GM12872 (cell line): ENCODE results near the gene MARCKS.

Experiments
- TF ChIP-seq, protein P1 (sequence below): IDR thresholded peaks from 3 replicates; pipeline ENCODE4 v1.5.1; 2011; ENCODE audit warnings: low read depth, mild to moderate bottlenecking, low read length, moderate library complexity; ENCODE audit not compliant: insufficient read depth

The MARCKS gene

DNA sequence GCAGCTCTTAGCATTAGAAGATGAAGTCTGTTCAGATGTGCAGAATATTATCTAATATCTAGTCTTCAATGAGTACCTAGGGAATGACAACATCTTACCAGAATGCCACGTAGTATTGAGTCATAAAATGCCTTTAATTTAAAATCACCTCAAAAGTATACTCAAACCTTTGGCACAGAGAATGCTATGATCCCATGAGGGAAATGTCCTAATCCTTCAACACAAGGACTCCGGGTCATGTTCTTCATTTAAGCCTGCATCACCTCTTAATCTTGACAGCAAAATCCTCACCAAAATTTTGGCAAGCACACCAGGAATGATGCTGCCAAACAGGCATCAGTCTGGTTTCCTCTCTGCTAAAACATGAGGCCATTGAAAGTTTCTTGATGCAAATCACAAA, 23.6 kb upstream of the MARCKS start:
- TF ChIP-seq, protein P1, sequence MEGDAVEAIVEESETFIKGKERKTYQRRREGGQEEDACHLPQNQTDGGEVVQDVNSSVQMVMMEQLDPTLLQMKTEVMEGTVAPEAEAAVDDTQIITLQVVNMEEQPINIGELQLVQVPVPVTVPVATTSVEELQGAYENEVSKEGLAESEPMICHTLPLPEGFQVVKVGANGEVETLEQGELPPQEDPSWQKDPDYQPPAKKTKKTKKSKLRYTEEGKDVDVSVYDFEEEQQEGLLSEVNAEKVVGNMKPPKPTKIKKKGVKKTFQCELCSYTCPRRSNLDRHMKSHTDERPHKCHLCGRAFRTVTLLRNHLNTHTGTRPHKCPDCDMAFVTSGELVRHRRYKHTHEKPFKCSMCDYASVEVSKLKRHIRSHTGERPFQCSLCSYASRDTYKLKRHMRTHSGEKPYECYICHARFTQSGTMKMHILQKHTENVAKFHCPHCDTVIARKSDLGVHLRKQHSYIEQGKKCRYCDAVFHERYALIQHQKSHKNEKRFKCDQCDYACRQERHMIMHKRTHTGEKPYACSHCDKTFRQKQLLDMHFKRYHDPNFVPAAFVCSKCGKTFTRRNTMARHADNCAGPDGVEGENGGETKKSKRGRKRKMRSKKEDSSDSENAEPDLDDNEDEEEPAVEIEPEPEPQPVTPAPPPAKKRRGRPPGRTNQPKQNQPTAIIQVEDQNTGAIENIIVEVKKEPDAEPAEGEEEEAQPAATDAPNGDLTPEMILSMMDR, result no peak

GRCh38 chr6:113837170-113837569, 20.0 kb upstream of the MARCKS start:
- TF ChIP-seq, protein P1, result no peak

DNA sequence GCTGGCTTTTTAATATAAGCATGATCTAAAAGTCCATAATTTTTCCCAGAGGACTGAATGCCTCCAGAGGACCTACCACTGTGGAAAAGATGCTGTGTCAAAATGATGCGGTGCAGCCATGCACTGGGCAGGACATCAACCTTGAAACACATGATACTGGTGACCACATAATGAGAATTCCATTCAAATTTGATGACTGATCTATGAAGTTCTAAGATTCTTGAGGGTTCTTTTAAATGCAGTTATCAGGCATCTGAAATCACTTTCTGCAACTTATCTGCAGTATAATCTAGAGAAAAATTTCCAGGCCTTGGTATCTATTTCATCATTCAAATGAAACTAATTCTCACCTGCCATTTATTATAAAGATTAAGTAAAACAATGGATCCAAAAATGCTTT, 15.0 kb upstream of the MARCKS start:
- TF ChIP-seq, protein P1, result no peak

DNA sequence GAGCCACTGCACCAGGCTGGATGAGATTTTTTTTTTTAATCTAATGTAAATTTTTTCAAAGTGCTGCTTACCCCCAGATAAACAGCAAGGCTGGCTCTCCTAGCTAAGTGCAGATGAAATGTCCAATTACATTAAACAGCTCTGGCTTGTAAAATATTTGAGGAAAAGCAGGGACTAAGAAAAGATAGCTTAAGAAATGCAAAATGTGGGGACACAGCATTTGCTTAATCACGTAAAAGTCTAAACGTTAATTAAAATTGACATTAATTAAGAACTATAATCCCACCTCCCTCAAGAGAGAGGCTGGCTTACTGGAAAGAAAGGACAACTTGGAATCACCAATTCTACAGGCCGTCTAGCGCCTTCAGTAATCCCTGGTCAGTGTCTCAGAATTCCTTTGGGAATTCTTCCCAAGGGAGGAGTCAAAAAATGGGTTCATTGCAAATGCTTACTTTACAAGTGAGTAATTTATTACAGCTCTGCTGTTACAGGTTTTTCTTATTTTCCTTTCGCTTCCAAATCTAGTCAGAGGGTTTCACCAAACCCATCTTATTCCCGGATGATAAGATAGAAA, 13.6 kb upstream of the MARCKS start:
- TF ChIP-seq, protein P1, result no peak

GRCh38 chr6:113846577-113846976, 10.6 kb upstream of the MARCKS start:
- TF ChIP-seq, protein P1, result no peak

- TF ChIP-seq, protein P1, result no peak
These were observed 9.7 kb upstream of the MARCKS start for GRCh38 chr6:113847447-113847846.

DNA sequence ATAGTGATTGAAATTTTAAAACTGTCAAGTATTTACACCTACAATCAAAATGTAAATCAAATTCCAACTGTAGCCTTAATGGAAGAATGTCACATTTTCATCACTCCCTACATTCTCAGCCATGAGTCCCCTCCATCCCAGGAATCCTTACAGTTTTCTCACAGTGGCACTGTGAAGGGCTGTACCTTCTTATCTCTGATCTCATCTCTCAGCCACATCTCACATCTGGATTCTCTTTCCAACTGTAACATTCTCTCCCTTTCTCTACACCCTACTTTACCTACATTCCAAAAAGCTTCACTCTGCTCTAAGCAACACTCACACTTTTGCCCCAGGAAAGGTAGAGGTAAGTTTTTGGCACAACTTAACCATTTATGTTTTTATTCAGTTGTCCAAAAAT, 8.9 kb upstream of the MARCKS start:
- TF ChIP-seq, protein P1, result no peak
